Left hindlimb (tissue), 1 donor: ENCODE measurements around the gene XPR1.
"Not testable (repeated sequence)": the region's sequence is repeated elsewhere in the genome, so short reads cannot be mapped to it uniquely, and the experiment has no call there.

Experiments
- DNase-seq: peaks from one replicate; pipeline ENCODE4 v3.0.0-alpha.2; 2018

The XPR1 gene

DNA sequence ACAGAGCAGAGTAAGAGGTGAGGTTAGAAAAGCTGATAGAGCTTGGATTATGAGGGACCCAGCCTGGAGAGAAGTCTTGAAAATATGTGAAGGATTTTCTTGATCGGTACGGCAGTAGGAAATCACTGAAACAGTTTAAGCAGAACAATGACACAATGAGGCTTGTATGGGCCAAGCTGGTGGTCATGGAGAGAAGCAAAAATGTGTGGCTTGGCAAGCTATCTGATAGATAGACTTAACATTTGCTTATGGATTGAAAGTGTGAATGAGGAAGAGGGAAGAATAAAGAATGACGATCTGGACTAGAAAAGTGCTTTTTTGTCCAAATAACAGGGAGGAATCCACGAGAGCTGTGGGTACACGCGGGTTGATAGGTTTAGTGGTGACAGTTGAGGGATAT, 15.4 kb upstream of the XPR1 start:
- DNase-seq: no peak

DNA sequence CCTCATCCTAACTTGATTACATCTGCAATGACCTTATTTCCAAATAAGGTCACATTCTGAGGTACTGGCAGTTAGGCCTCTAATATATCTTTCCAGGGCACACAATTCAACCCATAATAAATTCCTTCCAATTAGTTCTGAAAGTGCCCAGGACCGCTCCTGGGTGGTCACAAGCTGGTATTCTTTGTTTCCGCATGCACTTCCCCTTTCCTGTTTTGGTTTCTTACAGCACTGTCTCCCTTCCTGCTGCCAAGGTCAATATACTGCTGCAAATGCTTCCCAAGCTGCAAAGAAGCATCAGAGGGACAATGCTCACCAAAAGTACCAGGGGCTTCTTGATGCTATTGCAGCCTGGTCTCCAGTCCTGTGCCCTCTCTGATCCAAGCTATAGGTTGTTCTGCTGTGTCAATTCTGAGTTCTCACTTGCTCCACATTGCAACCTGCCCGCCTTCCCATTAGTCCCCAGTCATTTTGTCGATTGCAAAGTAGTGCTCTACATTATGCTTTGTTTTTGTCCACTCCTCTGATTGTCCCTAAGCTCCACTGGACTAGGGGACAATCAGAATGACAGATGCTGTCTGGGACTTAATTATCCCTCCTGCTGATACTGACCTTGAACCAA, 13.9 kb upstream of the XPR1 start:
- DNase-seq: no peak

DNA sequence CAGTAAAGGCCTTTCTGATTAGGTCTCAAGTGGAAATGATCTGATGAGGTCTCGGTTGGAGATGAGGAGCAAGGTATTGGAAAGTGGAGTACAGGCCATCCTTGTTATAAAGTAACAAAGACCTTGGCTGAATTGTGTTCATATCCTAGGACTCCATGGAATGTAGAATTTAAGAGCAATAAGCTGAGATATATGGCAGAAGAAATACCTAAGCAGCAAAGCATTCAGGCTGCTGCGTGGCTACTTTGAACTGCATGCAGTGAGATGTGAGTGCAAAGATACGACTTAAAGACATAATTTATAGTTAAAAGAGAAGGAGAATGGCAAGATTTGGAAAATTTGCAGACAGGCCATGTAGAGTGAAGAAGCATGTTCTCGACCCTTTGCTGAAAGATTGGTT, 11.2 kb upstream of the XPR1 start:
- no peak for DNase-seq

GRCh38 chr1:180622658-180623508, 8.9 kb upstream of the XPR1 start:
- DNase-seq: no peak

DNA sequence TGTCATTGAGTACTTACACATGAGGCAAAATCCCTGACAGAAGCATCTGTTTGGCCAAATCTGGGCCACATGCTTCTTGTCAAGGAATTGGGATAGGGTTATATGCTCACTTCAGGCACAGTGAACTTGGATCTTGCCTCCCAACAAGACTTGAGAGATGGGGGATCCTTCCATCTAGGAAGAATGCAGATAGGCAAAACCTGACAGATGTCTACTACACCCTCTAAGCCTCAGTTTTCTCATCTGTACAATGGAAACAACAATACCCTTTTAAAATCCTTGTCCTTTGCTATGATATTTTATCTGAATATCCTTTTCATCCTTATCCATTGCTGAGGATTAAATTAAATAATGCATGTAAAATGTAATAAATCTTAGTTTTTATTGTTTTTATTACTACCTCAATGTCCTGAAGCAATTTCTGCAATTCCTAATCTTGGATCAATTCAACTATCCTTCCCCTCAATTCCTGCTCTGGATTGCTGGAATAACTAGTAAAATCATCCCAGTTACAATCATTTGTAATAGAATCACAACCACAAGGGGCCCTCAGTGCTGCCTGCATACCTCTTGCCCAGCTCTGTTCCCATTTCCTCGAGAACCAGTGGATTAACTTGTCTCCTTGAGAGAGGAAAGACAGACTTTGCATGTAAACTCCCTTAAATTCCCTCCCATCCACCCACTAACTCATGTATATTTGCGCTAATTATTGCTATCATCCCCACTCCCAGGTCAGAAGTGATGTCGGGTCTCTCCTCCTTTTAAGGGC, 8.1 kb upstream of the XPR1 start:
- DNase-seq: no peak

GRCh38 chr1:180626711-180627110, 5.1 kb upstream of the XPR1 start:
- DNase-seq: no peak

- DNase-seq: no peak
Measured at GRCh38 chr1:180627411-180627810, 4.4 kb upstream of the XPR1 start.

DNA sequence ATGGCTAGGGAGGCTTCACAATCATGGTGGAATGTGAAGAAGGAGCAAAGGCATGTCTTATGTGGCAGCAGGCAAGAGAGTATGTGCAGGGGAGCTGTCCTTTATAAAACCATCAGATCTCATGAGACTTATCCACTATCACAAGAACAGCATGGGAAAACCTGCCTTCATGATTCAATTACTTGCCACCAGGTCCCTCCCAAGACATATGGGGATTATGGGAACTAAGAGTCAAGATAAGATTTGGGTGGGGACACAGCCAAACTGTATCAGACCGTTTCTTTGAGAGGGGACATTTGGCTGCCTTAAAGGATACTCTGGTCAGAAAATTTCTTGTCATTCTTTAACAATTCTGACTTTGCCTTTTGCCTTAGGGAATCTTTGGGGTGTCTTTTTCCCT, 3.2 kb upstream of the XPR1 start:
- DNase-seq: no peak

DNA sequence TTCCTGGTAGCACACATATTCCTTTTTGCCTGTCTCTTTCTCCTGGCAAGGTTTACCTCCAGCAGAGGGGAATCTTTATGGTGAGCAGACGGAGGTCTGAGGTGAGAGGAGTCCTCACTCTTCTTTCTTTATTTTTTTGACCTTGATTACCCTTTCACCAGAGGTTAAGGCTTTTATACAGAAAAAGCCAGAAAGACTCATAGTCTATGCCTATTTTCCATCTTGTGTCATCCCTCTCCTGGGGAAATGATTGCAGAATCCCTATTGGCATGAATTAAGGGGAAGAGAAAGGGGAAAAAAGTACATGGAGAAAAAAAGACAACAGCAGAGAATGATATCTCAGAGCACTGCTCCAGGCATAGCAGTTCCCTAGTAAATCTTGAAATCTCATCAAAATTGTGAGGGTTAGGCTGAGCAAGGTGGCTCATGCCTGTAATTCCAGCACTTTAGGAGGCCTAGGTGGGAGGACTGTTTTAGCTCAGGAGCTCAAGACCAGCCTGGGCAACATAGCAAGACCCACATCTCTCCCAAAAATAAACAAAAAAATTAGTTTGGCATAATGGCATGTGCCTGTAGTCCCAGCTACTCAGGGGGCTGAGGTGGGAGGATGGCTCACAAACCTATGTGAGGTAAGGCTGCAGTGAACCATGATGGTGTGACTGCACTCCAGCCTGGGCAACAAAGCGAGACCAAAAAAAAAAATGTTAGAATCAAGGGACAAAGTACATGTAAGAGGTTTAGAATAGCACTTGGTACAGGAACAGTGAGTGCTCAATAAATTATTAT, 1.2 kb upstream of the XPR1 start:
- DNase-seq: no peak

DNA sequence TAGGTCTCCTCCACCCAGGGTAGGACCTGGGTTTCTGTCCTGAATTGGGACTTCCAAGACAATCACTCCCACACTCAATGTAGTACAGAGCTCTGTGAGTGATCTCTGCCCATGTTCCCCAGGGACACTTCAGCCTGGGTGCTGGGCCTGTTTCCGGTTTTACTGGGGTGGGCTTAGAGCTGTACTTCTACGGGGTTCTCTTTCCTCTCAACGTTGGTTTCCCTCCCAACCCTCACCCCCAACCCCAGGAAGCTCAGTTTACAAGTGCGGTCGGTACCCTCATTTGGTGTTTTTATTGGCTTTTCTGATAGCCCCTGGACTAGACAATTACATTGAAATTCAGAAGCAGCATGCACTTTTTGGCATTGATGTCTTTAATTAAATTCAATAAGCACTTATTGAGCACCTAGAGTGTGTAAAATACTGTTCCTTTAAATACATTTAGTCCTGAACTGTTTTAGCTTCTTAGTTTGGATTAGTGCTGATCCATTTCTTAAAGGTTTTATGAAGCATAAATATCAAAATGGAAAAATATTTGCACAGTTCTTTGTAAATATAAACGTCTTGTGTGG, 542 bp upstream of the XPR1 start:
- no peak for DNase-seq

- peak; percentile 74 for DNase-seq
Measured at GRCh38 chr1:180632326-180633056, 669 bp downstream of the XPR1 start.

- DNase-seq: no peak
Measured at GRCh38 chr1:180633057-180634056, 1.5 kb downstream of the XPR1 start.

- DNase-seq: no peak
Measured at GRCh38 chr1:180636138-180636537, 4.3 kb downstream of the XPR1 start.

DNA sequence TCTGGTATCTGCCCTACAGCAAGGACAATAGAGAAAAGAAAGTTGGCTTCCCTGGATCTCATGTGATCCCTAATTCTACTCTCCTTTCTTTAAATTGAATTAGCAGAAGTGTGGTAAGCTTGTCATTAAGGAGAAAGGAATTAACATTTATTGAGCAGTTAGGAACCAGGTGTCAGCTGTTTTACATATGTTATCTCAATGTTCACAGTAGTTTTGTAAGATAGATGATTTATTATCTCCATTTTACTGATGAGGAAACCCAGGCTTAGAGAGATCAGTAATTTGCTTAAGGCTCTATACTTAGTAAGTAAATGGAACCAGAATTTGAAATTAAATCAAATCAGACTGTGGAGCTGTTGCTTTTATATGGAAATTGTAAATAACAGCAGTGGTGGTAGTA, 8.0 kb downstream of the XPR1 start:
- DNase-seq: no peak

- DNase-seq: no peak
Measured at GRCh38 chr1:180640531-180640949, 8.7 kb downstream of the XPR1 start.

DNA sequence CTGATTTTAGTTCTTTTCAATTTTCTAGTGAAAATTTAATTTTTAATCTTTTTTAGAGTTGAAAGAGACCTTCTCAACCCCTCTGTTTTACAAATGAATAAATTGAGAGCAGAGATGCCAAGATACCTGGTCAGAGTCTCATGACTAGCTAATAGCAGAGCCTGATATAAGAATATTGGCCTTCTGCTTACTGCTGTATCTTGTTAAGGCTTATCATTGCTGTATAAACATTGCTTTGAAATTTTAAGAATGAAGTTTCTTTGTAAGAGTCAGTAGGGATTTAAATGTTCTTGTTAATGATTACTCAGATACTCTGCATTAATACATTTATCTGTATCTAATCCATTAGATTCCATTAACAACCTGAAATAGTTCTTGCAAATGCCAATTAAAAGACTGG, 9.8 kb downstream of the XPR1 start:
- no peak for DNase-seq

DNA sequence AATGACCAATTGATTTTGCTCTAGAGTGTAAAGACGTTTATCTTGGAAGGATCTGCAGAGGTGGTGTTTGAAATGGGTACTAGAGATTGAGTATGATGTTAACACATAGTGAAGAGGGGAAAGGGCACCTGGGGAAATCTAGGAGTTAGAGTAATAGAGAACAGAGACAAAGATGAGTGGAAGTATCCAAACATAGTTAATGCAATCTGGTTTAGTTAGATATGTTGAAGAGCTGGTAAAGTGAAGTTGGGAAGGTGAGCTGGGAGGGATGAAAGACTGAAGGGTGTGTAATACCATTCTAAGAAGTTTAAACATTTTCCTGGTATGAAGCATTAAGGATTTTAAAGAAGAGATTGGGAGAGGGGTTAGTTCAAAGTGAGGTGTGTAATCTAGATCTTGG, 11.0 kb downstream of the XPR1 start:
- no peak for DNase-seq

DNA sequence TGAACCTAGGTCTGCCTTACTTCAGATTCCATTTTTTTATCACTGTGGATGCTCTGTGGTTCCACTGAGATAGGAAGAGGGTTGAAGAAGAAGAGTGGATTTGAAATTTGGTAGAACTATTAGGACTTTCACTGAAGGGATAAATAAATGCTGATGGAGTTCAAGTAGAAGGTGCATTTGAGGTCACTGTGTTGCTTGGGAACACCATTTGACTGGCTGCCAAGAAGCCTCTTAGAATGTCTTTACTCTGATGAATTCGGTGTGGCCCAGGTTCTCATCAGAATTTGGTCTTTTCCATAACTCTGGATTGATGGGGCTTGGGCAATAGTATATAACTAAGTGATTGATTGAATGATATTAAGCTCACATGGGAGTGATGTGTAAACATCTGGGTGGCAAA, 11.9 kb downstream of the XPR1 start:
- no peak for DNase-seq

DNA sequence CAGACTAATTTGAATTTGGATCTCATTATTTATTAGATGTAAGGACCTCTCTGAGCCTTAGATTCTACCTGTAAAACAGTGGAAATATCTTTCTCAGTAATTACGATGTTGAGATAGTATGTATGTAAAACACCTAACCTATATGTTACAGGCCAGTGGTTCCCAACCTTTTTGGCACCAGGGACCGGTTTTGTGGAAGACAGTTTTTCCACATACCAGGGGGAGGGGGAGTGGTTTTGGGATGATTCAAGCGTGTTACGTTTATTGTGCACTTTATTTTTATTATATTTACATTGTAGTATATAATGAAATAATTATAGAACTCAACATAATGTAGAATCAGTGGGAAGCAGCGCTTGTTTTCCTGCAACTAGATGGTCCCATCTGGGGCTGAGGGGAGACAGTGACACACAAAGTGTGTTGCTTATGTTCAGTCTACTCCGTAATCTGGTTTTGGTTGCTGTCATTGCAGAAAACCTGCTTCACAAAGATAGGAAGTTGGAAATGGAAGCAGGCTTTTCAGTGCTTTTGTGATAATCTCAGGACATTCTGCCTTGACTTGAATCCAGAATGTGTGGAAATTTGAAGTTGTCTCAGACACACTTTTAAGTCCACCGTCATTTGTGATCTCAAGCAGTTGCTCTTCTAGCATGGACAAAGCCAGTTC, 12.8 kb downstream of the XPR1 start:
- no peak for DNase-seq

DNA sequence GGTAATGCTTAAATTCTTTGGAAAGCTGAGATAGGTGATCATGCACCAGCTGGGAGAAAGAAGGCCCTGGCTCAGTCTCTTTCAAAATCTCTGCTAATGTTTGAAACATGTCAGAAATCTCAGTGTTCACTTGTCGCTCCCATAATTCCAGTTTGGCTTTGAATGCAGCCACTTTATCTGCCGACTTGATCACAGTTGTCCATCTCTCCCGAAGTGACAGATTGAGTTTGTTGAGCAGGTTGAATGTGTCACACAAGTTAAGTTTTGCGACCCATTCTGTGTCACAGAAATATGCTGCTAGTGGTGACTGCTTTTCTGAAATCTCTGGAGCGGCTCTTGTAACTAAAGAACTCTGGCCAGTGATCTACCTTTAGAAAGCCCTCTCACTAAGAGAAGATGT, 13.4 kb downstream of the XPR1 start:
- not testable (repeated sequence) for DNase-seq
